HG03432 (cell line): ENCODE measurements around the gene HABP4.
"Not testable (repeated sequence)": the region's sequence is repeated elsewhere in the genome, so short reads cannot be mapped to it uniquely, and the experiment has no call there.

Source experiments
- ATAC-seq: cut with Tn5 transposase; IDR thresholded peaks from one replicate; pipeline ENCODE4 v1.9.1; 2021; ENCODE audit warnings: mild to moderate bottlenecking, moderate library complexity; ENCODE audit not compliant: unreplicated experiment

The HABP4 gene

GRCh38 chr9:96496368-96497116, 46.6 kb downstream of the HABP4 start:
- ATAC-seq = no peak

GRCh38 chr9:96497117-96497399, 47.1 kb downstream of the HABP4 start:
- no peak for ATAC-seq

- no peak for ATAC-seq
Observed at GRCh38 chr9:96498796-96499195, 48.8 kb downstream of the HABP4 start.

GRCh38 chr9:96499257-96499656, 49.3 kb downstream of the HABP4 start:
- no peak for ATAC-seq

GRCh38 chr9:96500696-96501632, 51.0 kb downstream of the HABP4 start:
- ATAC-seq = no peak

- ATAC-seq = no peak
Observed at GRCh38 chr9:96501633-96502538, 51.9 kb downstream of the HABP4 start.

- ATAC-seq = no peak
Observed at GRCh38 chr9:96502539-96503373, 52.8 kb downstream of the HABP4 start.

- not testable (repeated sequence) for ATAC-seq
Observed at GRCh38 chr9:96503374-96503748, 53.4 kb downstream of the HABP4 start.

- ATAC-seq = no peak
Observed at GRCh38 chr9:96503918-96504317, 53.9 kb downstream of the HABP4 start.

GRCh38 chr9:96505316-96505991, 55.5 kb downstream of the HABP4 start:
- no peak for ATAC-seq

- ATAC-seq = no peak
Observed at GRCh38 chr9:96508227-96508940, 58.4 kb downstream of the HABP4 start.

GRCh38 chr9:96509026-96509425, 59.1 kb downstream of the HABP4 start:
- no peak for ATAC-seq

- no peak for ATAC-seq
Observed at GRCh38 chr9:96509848-96510247, 59.9 kb downstream of the HABP4 start.

- ATAC-seq = no peak
Observed at GRCh38 chr9:96510258-96510657, 60.3 kb downstream of the HABP4 start.

- ATAC-seq = no peak
Observed at GRCh38 chr9:96512240-96512639, 62.3 kb downstream of the HABP4 start.

GRCh38 chr9:96513622-96514021, 63.7 kb downstream of the HABP4 start:
- ATAC-seq = no peak

- ATAC-seq = no peak
Observed at GRCh38 chr9:96514108-96514799, 64.3 kb downstream of the HABP4 start.

GRCh38 chr9:96514800-96515158, 64.8 kb downstream of the HABP4 start:
- ATAC-seq = no peak
